Neuronal stem cell (in vitro differentiated cells): ENCODE results near the gene BEND6.

Source experiments
- DNase-seq: peaks from one replicate; pipeline ENCODE4 v3.0.0-alpha.2; 2013; ENCODE audit warnings: low spot score
- H2AFZ ChIP-seq: one replicate; pipeline ENCODE4 v1.6.1; 2013; ENCODE audit warnings: mild to moderate bottlenecking, low read length, inconsistent platforms
- H2AK5ac ChIP-seq: 2 replicates; pipeline ENCODE4 v1.6.1; 2013; ENCODE audit warnings: low read depth, mild to moderate bottlenecking, inconsistent platforms, low read length, moderate library complexity, mixed read lengths
- H2BK120ac ChIP-seq: 2 replicates; pipeline ENCODE4 v1.6.1; 2013; ENCODE audit warnings: low read depth, mild to moderate bottlenecking, inconsistent platforms, low read length, moderate library complexity, mixed read lengths
- H2BK12ac ChIP-seq: one replicate; pipeline ENCODE4 v1.6.1; 2013; ENCODE audit warnings: low read length, inconsistent platforms
- H2BK15ac ChIP-seq: 2 replicates; pipeline ENCODE4 v1.6.1; 2013; ENCODE audit warnings: mild to moderate bottlenecking, low read length, inconsistent platforms, mixed read lengths
- H2BK5ac ChIP-seq: one replicate; pipeline ENCODE4 v1.6.1; 2013; ENCODE audit warnings: inconsistent platforms, mild to moderate bottlenecking, low read length, moderate library complexity
- H3K14ac ChIP-seq: one replicate; pipeline ENCODE4 v1.6.1; 2013; ENCODE audit warnings: low read length, inconsistent platforms
- H3K18ac ChIP-seq: 2 replicates; pipeline ENCODE4 v1.6.1; 2013; ENCODE audit warnings: low read length, inconsistent platforms
- H3K23ac ChIP-seq: 2 replicates; pipeline ENCODE4 v1.6.1; 2013; ENCODE audit warnings: low read depth, mild to moderate bottlenecking, mixed read lengths, low read length, inconsistent platforms; ENCODE audit not compliant: poor library complexity
- H3K27ac ChIP-seq: replicated peaks from 3 replicates; pipeline ENCODE4 v1.5.1; 2013; ENCODE audit warnings: low read length, inconsistent platforms
- H3K27me3 ChIP-seq, 3 experiments: 2 replicates each; pipeline ENCODE4 v1.6.1; 2013; ENCODE audit warnings: low read length in 3 of 3, mild to moderate bottlenecking in 2 of 3, inconsistent platforms in 1 of 3, low read depth in 1 of 3, mixed read lengths in 1 of 3, moderate library complexity in 1 of 3; ENCODE audit not compliant: control insufficient read depth in 3 of 3, insufficient read depth in 3 of 3
- H3K36me3 ChIP-seq, 2 donors: replicated peaks in 1 of 2; 2 replicates each; pipeline ENCODE4 v1.6.1; 2013; ENCODE audit warnings: low read length in 2 of 2; ENCODE audit not compliant: control insufficient read depth in 2 of 2, insufficient read depth in 2 of 2
- H3K4ac ChIP-seq: 2 replicates; pipeline ENCODE4 v1.6.1; 2013; ENCODE audit warnings: inconsistent platforms, mild to moderate bottlenecking, low read length, moderate library complexity
- H3K4me1 ChIP-seq, 2 donors: 1 replicate in 1 of 2; 2 replicates in 1 of 2; pipeline ENCODE4 v1.6.1; 2013; ENCODE audit warnings: low read length in 2 of 2, low read depth in 1 of 2; ENCODE audit not compliant: control insufficient read depth in 2 of 2, insufficient read depth in 1 of 2
- H3K4me2 ChIP-seq: one replicate; pipeline ENCODE4 v1.6.1; 2013; ENCODE audit warnings: mild to moderate bottlenecking, low read length, inconsistent platforms; ENCODE audit not compliant: insufficient read depth, poor library complexity, severe bottlenecking
- H3K4me3 ChIP-seq, 2 donors: 2 replicates each; pipeline ENCODE4 v1.5.1; 2013; ENCODE audit warnings: low read length in 2 of 2, mild to moderate bottlenecking in 2 of 2, inconsistent platforms in 1 of 2, moderate library complexity in 1 of 2
- H3K79me1 ChIP-seq: one replicate; pipeline ENCODE4 v1.6.1; 2013; ENCODE audit warnings: low read depth, mild to moderate bottlenecking, inconsistent platforms, low read length, moderate library complexity
- H3K9ac ChIP-seq: one replicate; pipeline ENCODE4 v1.6.1; 2013; ENCODE audit warnings: mild to moderate bottlenecking, low read depth, low read length, inconsistent platforms; ENCODE audit not compliant: poor library complexity
- H3K9me3 ChIP-seq, 2 donors: replicated peaks in 1 of 2; 2 replicates each; pipeline versions ENCODE3 to v1.6.1; 2013; ENCODE audit warnings: low read length in 2 of 2, mild to moderate bottlenecking in 2 of 2, inconsistent platforms in 1 of 2, low read depth in 1 of 2, mixed read lengths in 1 of 2, moderate library complexity in 1 of 2; ENCODE audit not compliant: control insufficient read depth in 2 of 2, insufficient read depth in 1 of 2
- H4K8ac ChIP-seq: one replicate; pipeline ENCODE4 v1.6.1; 2013; ENCODE audit warnings: low read depth, mild to moderate bottlenecking, inconsistent platforms, low read length, moderate library complexity
- H4K91ac ChIP-seq: one replicate; pipeline ENCODE4 v1.6.1; 2013; ENCODE audit warnings: low read length, low read depth, mild to moderate bottlenecking, inconsistent platforms; ENCODE audit not compliant: poor library complexity
- WGBS, 2 donors: extraction: QIAGEN DNeasy Blood & Tissue Kit; methylation state at CpG; one replicate each; pipeline ENCODE4 v1.1.7; 2013; ENCODE audit warnings: missing lambda C conversion rate in 2 of 2, mixed read lengths in 1 of 2; ENCODE audit not compliant: insufficient read length in 2 of 2, insufficient replicate concordance in 1 of 2; ENCODE audit errors: extremely low coverage in 2 of 2; 5-methylcytosine and 5-hydroxymethylcytosine counted together

BEND6 gene

GRCh38 chr6:56958481-56958880 is 3.6 kb downstream of the BEND6 start:
- Histone ChIP-seq H2BK120ac (no peak overlapping the region), H3K4me3 (no peak overlapping the region), H3K14ac (no peak overlapping the region), H3K9me3 (no peaks in the 10 kb centered on the region), H2AFZ (no peak overlapping the region), H2AK5ac (no peak overlapping the region), H3K36me3 (no peaks in the 10 kb centered on the region), H3K27ac (no peak overlapping the region), H2BK5ac (no peak overlapping the region), H3K4me1 (peaks cover 2 to 10% of the 10 kb centered on the region in 2 donors), H3K27me3 (peaks cover 3 to 64% (median 11%) of the 10 kb centered on the region in 3 experiments), H3K4ac (no peak overlapping the region), H3K79me1 (no peaks in the 10 kb centered on the region), H3K9ac (no peak overlapping the region), H3K18ac (no peak overlapping the region), H2BK15ac (no peak overlapping the region), H3K23ac (no peak overlapping the region), H3K4me2 (no peak overlapping the region), H4K8ac (no peak overlapping the region), H4K91ac (no peak overlapping the region), H2BK12ac (no peak overlapping the region)
- WGBS, 2 donors: no CpG with 5 or more reads among the region's 3 CpGs
- DNase-seq: no peak

GRCh38 chr6:56959094-56959493 is 4.2 kb downstream of the BEND6 start:
- DNase-seq: no peak
- Histone ChIP-seq H3K27me3 (peaks cover 0 to 58% (median 5%) of the 10 kb centered on the region in 3 experiments), H3K36me3 (no peaks in the 10 kb centered on the region), H3K4me3 (no peak overlapping the region), H2AFZ (no peak overlapping the region), H3K23ac (no peak overlapping the region), H2AK5ac (no peak overlapping the region), H3K4me1 (peaks cover 0 to 8% of the 10 kb centered on the region in 2 donors), H3K27ac (no peak overlapping the region), H2BK5ac (no peak overlapping the region), H3K9me3 (no peaks in the 10 kb centered on the region), H3K9ac (no peak overlapping the region), H4K8ac (no peak overlapping the region), H3K14ac (no peak overlapping the region), H3K4ac (no peak overlapping the region), H3K4me2 (no peak overlapping the region), H3K79me1 (no peaks in the 10 kb centered on the region), H4K91ac (no peak overlapping the region), H2BK15ac (no peak overlapping the region), H3K18ac (no peak overlapping the region), H2BK12ac (no peak overlapping the region), H2BK120ac (no peak overlapping the region)

GRCh38 chr6:56959938-56960337 is 5.0 kb downstream of the BEND6 start:
- H3K27ac ChIP-seq: no peak overlapping the region
- no peak overlapping the region for H3K23ac ChIP-seq
- H2BK12ac ChIP-seq: no peak overlapping the region
- peaks cover 0 to 5% of the 10 kb centered on the region in 2 donors for H3K4me1 ChIP-seq
- peaks cover 0 to 53% (median 0%) of the 10 kb centered on the region in 3 experiments for H3K27me3 ChIP-seq
- H2AK5ac ChIP-seq: no peak overlapping the region
- no peak overlapping the region for H3K18ac ChIP-seq
- no peak overlapping the region for H4K8ac ChIP-seq
- no peak overlapping the region for H3K14ac ChIP-seq
- no peaks in the 10 kb centered on the region for H3K9me3 ChIP-seq
- H3K79me1 ChIP-seq: no peaks in the 10 kb centered on the region
- no peak overlapping the region for H3K4me2 ChIP-seq
- no peak overlapping the region for H2BK120ac ChIP-seq
- WGBS, 2 donors: no CpG with 5 or more reads among the region's 4 CpGs
- H3K9ac ChIP-seq: no peak overlapping the region
- H2BK15ac ChIP-seq: no peak overlapping the region
- H4K91ac ChIP-seq: no peak overlapping the region
- H3K36me3 ChIP-seq: no peaks in the 10 kb centered on the region
- no peak for DNase-seq
- no peak overlapping the region for H2BK5ac ChIP-seq
- H3K4ac ChIP-seq: no peak overlapping the region
- no peak overlapping the region for H3K4me3 ChIP-seq
- H2AFZ ChIP-seq: no peak overlapping the region

- no peak overlapping the region for H2BK12ac ChIP-seq
- H3K14ac ChIP-seq: no peak overlapping the region
- H2AK5ac ChIP-seq: no peak overlapping the region
- no peaks in the 10 kb centered on the region for H3K79me1 ChIP-seq
- H2BK120ac ChIP-seq: no peak overlapping the region
- no peaks in the 10 kb centered on the region for H3K36me3 ChIP-seq
- no peaks in the 10 kb centered on the region for H3K4me1 ChIP-seq
- H2AFZ ChIP-seq: no peak overlapping the region
- H3K18ac ChIP-seq: no peak overlapping the region
- DNase-seq: no peak
- no peak overlapping the region for H3K23ac ChIP-seq
- no peak overlapping the region for H2BK5ac ChIP-seq
- no peak overlapping the region for H3K4me3 ChIP-seq
- no peaks in the 10 kb centered on the region for H3K9me3 ChIP-seq
- H2BK15ac ChIP-seq: no peak overlapping the region
- no peak overlapping the region for H3K4me2 ChIP-seq
- no peak overlapping the region for H3K27ac ChIP-seq
- no CpG with 5 or more reads among the region's 2 CpGs for WGBS, 2 donors
- no peak overlapping the region for H3K9ac ChIP-seq
- H3K4ac ChIP-seq: no peak overlapping the region
- H3K27me3 ChIP-seq: peaks cover 0 to 44% (median 0%) of the 10 kb centered on the region in 3 experiments
- H4K91ac ChIP-seq: no peak overlapping the region
- H4K8ac ChIP-seq: no peak overlapping the region
These were observed 6.2 kb downstream of the BEND6 start for GRCh38 chr6:56961151-56961550.
